OCI-LY1 (cell line): ENCODE data around the gene IKZF2.

Experiments used
- H2AFZ ChIP-seq: fragments of 200-600 bp; sonication (generic), shearing (Covaris generic); 2 replicates; pipeline ENCODE4 v1.6.0; 2014; ENCODE audit warnings: antibody characterized with exemption, mild to moderate bottlenecking, low read length
- H3F3A ChIP-seq: fragments of 200-600 bp; sonication (generic), shearing (Covaris generic); 2 replicates; pipeline ENCODE4 v1.6.0; 2014; ENCODE audit warnings: mild to moderate bottlenecking, antibody characterized with exemption, low read length, moderate library complexity; ENCODE audit not compliant: insufficient read depth
- H3K27ac ChIP-seq: fragments of 200-600 bp; sonication (generic); 2 replicates; pipeline ENCODE4 v1.5.1; 2014; ENCODE audit warnings: low read length, mixed run types, mild to moderate bottlenecking, low read depth; ENCODE audit not compliant: poor library complexity, severe bottlenecking
- H3K27me3 ChIP-seq: fragments of 200-600 bp; sonication (generic); 2 replicates; pipeline ENCODE4 v1.6.0; 2014; ENCODE audit warnings: antibody characterized with exemption, mild to moderate bottlenecking, low read length, moderate library complexity; ENCODE audit not compliant: insufficient read depth
- H3K36me3 ChIP-seq: fragments of 200-600 bp; sonication (generic); 2 replicates; pipeline ENCODE4 v1.6.1; 2014; ENCODE audit warnings: mild to moderate bottlenecking, antibody characterized with exemption, low read length, moderate library complexity, mixed read lengths; ENCODE audit not compliant: insufficient read depth
- H3K4me1 ChIP-seq: fragments of 200-600 bp; sonication (generic); 2 replicates; pipeline ENCODE4 v1.5.1; 2014; ENCODE audit warnings: mild to moderate bottlenecking, low read length, moderate library complexity; ENCODE audit not compliant: insufficient read depth, severe bottlenecking
- H3K4me2 ChIP-seq: fragments of 200-600 bp; sonication (generic), shearing (Covaris generic); 2 replicates; pipeline ENCODE4 v1.6.1; 2014; ENCODE audit warnings: low read length
- H3K4me3 ChIP-seq: fragments of 200-600 bp; sonication (generic); 2 replicates; pipeline ENCODE4 v1.5.1; 2014; ENCODE audit warnings: low read length, low read depth, mild to moderate bottlenecking, mixed read lengths; ENCODE audit not compliant: poor library complexity, severe bottlenecking
- H3K79me2 ChIP-seq: fragments of 200-600 bp; shearing (Covaris generic); 2 replicates; pipeline ENCODE4 v1.6.1; 2016; ENCODE audit warnings: mixed run types, low read length, mixed read lengths; ENCODE audit not compliant: insufficient read depth
- H3K9ac ChIP-seq: fragments of 200-600 bp; sonication (generic), shearing (Covaris generic); 2 replicates; pipeline ENCODE4 v1.6.1; 2014; ENCODE audit warnings: mild to moderate bottlenecking, low read length, mixed read lengths
- H3K9me2 ChIP-seq: fragments of 200-600 bp; sonication (generic), shearing (Covaris generic); 2 replicates; pipeline ENCODE4 v1.6.1; 2014; ENCODE audit warnings: low read depth, mild to moderate bottlenecking, low read length, mixed read lengths
- H3K9me3 ChIP-seq: fragments of 200-600 bp; shearing (Covaris generic); 2 replicates; pipeline ENCODE4 v1.6.1; 2014; ENCODE audit warnings: low read length, mixed read lengths
- H4K20me1 ChIP-seq: fragments of 200-600 bp; sonication (generic), shearing (Covaris generic); 2 replicates; pipeline ENCODE4 v1.6.0; 2016; ENCODE audit warnings: mild to moderate bottlenecking, low read length; ENCODE audit not compliant: insufficient read depth
- EZH2 ChIP-seq: fragments of 200-600 bp; sonication (generic), shearing (Covaris generic); IDR thresholded peaks from 2 replicates; pipeline ENCODE4 v1.8.0; 2017; ENCODE audit warnings: borderline replicate concordance, mixed run types, mild to moderate bottlenecking, antibody characterized with exemption, low read length, moderate library complexity, mixed read lengths
- TF ChIP-seq, protein P1 (sequence below): fragments of 200-600 bp; sonication (generic), shearing (Covaris generic); IDR thresholded peaks from 2 replicates; pipeline ENCODE4 v1.5.1; 2017; ENCODE audit warnings: mild to moderate bottlenecking, antibody characterized with exemption, low read length, moderate library complexity, mixed read lengths

Gene IKZF2

DNA sequence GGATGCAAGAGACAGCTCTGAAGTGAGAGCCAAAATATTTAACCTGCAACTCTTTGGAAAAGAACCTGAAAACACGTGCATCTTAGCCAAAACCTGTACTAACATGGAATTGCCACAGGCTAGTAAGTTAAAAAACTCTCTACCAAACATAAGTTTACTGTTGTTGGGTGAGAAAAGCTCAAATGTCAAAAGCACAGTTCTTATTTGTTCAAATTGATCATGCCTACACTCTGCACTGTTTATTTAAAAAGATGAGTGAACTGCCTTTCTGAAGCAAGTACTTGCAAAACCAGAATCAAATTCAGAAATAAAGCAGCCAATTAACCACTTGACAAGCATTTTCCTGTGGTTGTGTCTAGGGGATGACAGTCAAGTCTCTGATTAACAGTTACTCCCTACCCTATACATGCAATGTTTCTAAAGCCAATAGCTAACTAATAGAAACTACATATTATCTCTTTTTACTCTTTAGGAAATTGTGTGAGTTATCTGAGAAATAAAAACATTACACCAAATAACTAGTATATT is 5.6 kb downstream of the IKZF2 start:
- H3K4me2 ChIP-seq = peak overlapping the region; percentile 85
- peak overlapping the region; percentile 88 for H3K9ac ChIP-seq
- no peak overlapping the region for H2AFZ ChIP-seq
- H3K4me1 ChIP-seq = peaks cover 49% of the 10 kb centered on the region
- H3K79me2 ChIP-seq = peaks cover 99% of the 10 kb centered on the region
- H3F3A ChIP-seq = no peaks in the 10 kb centered on the region
- H3K27me3 ChIP-seq = no peaks in the 10 kb centered on the region
- H3K9me2 ChIP-seq = no peaks in the 10 kb centered on the region
- TF ChIP-seq, protein P1, sequence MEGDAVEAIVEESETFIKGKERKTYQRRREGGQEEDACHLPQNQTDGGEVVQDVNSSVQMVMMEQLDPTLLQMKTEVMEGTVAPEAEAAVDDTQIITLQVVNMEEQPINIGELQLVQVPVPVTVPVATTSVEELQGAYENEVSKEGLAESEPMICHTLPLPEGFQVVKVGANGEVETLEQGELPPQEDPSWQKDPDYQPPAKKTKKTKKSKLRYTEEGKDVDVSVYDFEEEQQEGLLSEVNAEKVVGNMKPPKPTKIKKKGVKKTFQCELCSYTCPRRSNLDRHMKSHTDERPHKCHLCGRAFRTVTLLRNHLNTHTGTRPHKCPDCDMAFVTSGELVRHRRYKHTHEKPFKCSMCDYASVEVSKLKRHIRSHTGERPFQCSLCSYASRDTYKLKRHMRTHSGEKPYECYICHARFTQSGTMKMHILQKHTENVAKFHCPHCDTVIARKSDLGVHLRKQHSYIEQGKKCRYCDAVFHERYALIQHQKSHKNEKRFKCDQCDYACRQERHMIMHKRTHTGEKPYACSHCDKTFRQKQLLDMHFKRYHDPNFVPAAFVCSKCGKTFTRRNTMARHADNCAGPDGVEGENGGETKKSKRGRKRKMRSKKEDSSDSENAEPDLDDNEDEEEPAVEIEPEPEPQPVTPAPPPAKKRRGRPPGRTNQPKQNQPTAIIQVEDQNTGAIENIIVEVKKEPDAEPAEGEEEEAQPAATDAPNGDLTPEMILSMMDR = no peak
- no peak for TF ChIP-seq EZH2
- H3K36me3 ChIP-seq = peaks cover 77% of the 10 kb centered on the region
- peak overlapping the region; percentile 96 for H3K27ac ChIP-seq
- H3K4me3 ChIP-seq = peak overlapping the region; percentile 79
- peaks cover 3% of the 10 kb centered on the region; the same call in 1 of the 2 replicates for H4K20me1 ChIP-seq
- H3K9me3 ChIP-seq = no peaks in the 10 kb centered on the region

DNA sequence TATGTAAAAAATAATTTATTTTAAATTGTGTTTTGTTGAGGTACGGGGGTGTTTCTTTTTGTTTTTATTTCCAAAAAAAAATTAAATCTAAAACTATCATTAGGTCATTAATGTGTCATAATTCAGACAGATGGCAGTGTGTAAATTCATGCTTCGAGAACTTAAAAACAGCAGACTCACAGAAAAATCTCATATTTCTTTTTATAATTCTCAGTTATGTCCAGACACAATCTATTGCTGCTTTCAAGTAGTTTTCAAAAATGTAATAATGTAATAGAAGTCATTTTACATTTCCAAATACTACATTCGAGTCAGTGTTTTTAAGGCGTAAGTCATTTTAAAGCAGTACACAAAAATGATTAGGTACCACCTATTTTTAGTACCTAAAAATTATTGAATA is 14.3 kb downstream of the IKZF2 start:
- Histone ChIP-seq H3F3A (peaks cover 5% of the 10 kb centered on the region; the same call in 1 of the 2 replicates), H3K79me2 (peaks cover 100% of the 10 kb centered on the region), H2AFZ (no peak overlapping the region), H4K20me1 (peaks cover 4% of the 10 kb centered on the region; the same call in 1 of the 2 replicates), H3K9ac (no peak overlapping the region), H3K27ac (no peak overlapping the region), H3K9me2 (no peaks in the 10 kb centered on the region), H3K9me3 (no peaks in the 10 kb centered on the region), H3K4me3 (no peak overlapping the region), H3K36me3 (peaks cover 91% of the 10 kb centered on the region), H3K4me2 (no peak overlapping the region), H3K27me3 (no peaks in the 10 kb centered on the region), H3K4me1 (peaks cover 78% of the 10 kb centered on the region)
- TF ChIP-seq, protein P1 = no peak
- TF ChIP-seq EZH2 = no peak

DNA sequence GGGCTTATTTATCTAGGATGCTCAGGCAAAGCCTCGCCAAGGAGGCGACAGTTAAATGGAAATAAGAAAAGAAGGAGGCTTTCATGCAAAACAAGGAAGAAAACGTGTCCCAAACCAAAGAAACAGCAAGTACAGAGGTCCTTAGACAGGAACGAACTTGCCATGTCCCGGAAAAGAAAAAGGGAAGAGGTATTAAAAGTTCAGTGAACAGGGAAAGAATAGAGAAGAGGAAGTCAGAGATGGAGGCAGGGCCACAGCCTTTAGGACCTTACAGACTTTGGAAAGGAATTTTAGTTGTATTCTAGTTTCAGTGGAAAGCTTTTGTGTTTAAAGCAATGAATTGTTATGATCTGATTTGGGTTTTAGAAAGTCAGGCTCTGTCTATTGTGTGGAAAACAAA is 22.1 kb downstream of the IKZF2 start:
- Histone ChIP-seq H3K9ac (no peak overlapping the region), H3K9me2 (no peaks in the 10 kb centered on the region), H3K4me1 (peaks cover 88% of the 10 kb centered on the region), H3K36me3 (peaks cover 87% of the 10 kb centered on the region), H3K4me3 (no peak overlapping the region), H2AFZ (no peak overlapping the region), H4K20me1 (peaks cover 5% of the 10 kb centered on the region; the same call in 1 of the 2 replicates), H3K27me3 (no peaks in the 10 kb centered on the region), H3K27ac (no peak overlapping the region), H3K79me2 (peaks cover 100% of the 10 kb centered on the region), H3K4me2 (no peak overlapping the region), H3F3A (no peaks in the 10 kb centered on the region; the same call in 1 of the 2 replicates), H3K9me3 (no peaks in the 10 kb centered on the region)
- TF ChIP-seq EZH2 = no peak
- TF ChIP-seq, protein P1 = no peak
